PFSK-1 (cell line): ENCODE results near the gene MSANTD7.

Experiments used
- FOXP2 ChIP-seq: optimal IDR thresholded peaks from 2 replicates; pipeline ENCODE3; 2011; ENCODE audit warnings: borderline replicate concordance, control low read depth, inconsistent platforms; ENCODE audit not compliant: insufficient read depth; ENCODE audit errors: extremely low read length, extremely low read depth
- POLR2AphosphoS5 ChIP-seq: IDR thresholded peaks from 2 replicates; pipeline ENCODE4 v1.6.1; 2012; ENCODE audit warnings: low read depth, mild to moderate bottlenecking, control low read depth, low read length, moderate library complexity
- REST ChIP-seq, 2 experiments: IDR thresholded peaks; 2 replicates each; pipeline versions ENCODE4 v1.6.1 to v1.8.0; 2011 to 2012; ENCODE audit warnings: low read depth in 2 of 2, low read length in 2 of 2, control low read depth in 1 of 2, inconsistent platforms in 1 of 2, mild to moderate bottlenecking in 1 of 2, moderate library complexity in 1 of 2; ENCODE audit not compliant: insufficient read depth in 1 of 2
- SIN3A ChIP-seq: IDR thresholded peaks from 2 replicates; pipeline ENCODE4 v1.6.1; 2012; ENCODE audit warnings: mild to moderate bottlenecking, low read length, moderate library complexity, borderline replicate concordance; ENCODE audit not compliant: insufficient read depth
- TAF1 ChIP-seq: IDR thresholded peaks from 2 replicates; pipeline ENCODE4 v1.6.1; 2012; ENCODE audit warnings: low read length, control low read depth, borderline replicate concordance; ENCODE audit not compliant: insufficient read depth

The MSANTD7 gene

GRCh38 chr10:14823966-14824365 lies 14.1 kb upstream of the MSANTD7 start:
- TF ChIP-seq FOXP2 = no peak
- no peak for TF ChIP-seq REST (IDR thresholded peaks at IDR 0.05; ENCODE audit: insufficient read depth in 1 of 2, low read depth in 2 of 2, low read length in 2 of 2)
- TF ChIP-seq SIN3A = no peak
- no peak for TF ChIP-seq POLR2AphosphoS5
- no peak for TF ChIP-seq TAF1

GRCh38 chr10:14826076-14826829 lies 11.9 kb upstream of the MSANTD7 start:
- TF ChIP-seq FOXP2 (no peak), SIN3A (no peak), TAF1 (no peak), REST (IDR thresholded peaks at IDR 0.05; ENCODE audit: insufficient read depth in 1 of 2, low read depth in 2 of 2, low read length in 2 of 2) (no peak), POLR2AphosphoS5 (no peak)

- TF ChIP-seq REST (IDR thresholded peaks at IDR 0.05; ENCODE audit: insufficient read depth in 1 of 2, low read depth in 2 of 2, low read length in 2 of 2) = no peak
- no peak for TF ChIP-seq FOXP2
- TF ChIP-seq POLR2AphosphoS5 = no peak
- TF ChIP-seq SIN3A = no peak
- TF ChIP-seq TAF1 = no peak
Observed at GRCh38 chr10:14833106-14833505, 5.0 kb upstream of the MSANTD7 start.

- TF ChIP-seq POLR2AphosphoS5 (no peak), SIN3A (no peak), TAF1 (no peak), REST (IDR thresholded peaks at IDR 0.05; ENCODE audit: insufficient read depth in 1 of 2, low read depth in 2 of 2, low read length in 2 of 2) (no peak), FOXP2 (no peak)
Observed at GRCh38 chr10:14836208-14836607, 1.9 kb upstream of the MSANTD7 start.
